K562 (cell line): ENCODE measurements around the gene HAVCR1. TPM values are rescaled to one million over a fixed set of nuclear protein-coding genes. Genes with fewer than 3 reads are reported as not detected.

Experiments
- ATAC-seq: fragments of 200-7000 bp; cut with Tn5 transposase; 3 replicates; pipeline ENCODE4 v1.9.1; 2020; ENCODE audit warnings: moderate library complexity
- BruUV-seq: library from RNA; stranded (reverse); fragments of 400-500 nt; replicated peaks from 2 replicates; lab custom pipeline; 2021; lab: Mats Ljungman, UMichigan
- CTCF ChIA-PET: fragments of 300-600 bp; formaldehyde crosslinking; extraction: SDS; loops from one replicate; lab custom pipeline; 2021; ENCODE audit warnings: low intra/inter-chr PET ratio; lab: Yijun Ruan, JAX
- POLR2A ChIA-PET: fragments of 300-600, 350-650 bp; sonication (Branson Sonifier 250); formaldehyde crosslinking; extraction: SDS; loops from one replicate; lab custom pipeline; 2021; ENCODE audit warnings: antibody characterized with exemption, inconsistent platforms; lab: Yijun Ruan, JAX
- DNase-seq, 4 experiments: peaks; one replicate each; pipeline versions ENCODE4 v3.0.0 to v3.0.0-alpha.2; 2011 to 2018; ENCODE audit warnings: low spot score in 3 of 4, mixed read lengths in 3 of 4; ENCODE audit errors: extremely low read depth in 1 of 4
- FAIRE-seq: peaks from 2 replicates; lab custom pipeline; 2011; peaks lifted over from hg19 to GRCh38; lab: Jason Lieb, UNC
- H2AFZ ChIP-seq: 2 replicates; pipeline ENCODE4 v1.6.0; 2011; ENCODE audit warnings: low read depth, low read length, control low read depth, inconsistent platforms
- H3K27ac ChIP-seq: fragments of 200-600 bp; 3 replicates; pipeline ENCODE4 v1.8.0; 2011; ENCODE audit warnings: low read depth, mild to moderate bottlenecking, control low read depth, inconsistent platforms, low read length, moderate library complexity, mixed read lengths; ENCODE audit errors: extremely low read depth
- H3K27me3 ChIP-seq, 2 experiments: fragments of 300-600 bp in 1 of 2; 2 replicates in 1 of 2; 3 replicates in 1 of 2; pipeline versions ENCODE4 v1.6.0 to v1.8.0; 2011; ENCODE audit warnings: inconsistent platforms in 2 of 2, low read length in 2 of 2, mild to moderate bottlenecking in 1 of 2, mixed read lengths in 1 of 2, moderate library complexity in 1 of 2; ENCODE audit not compliant: control insufficient read depth in 2 of 2, insufficient read depth in 2 of 2
- H3K36me3 ChIP-seq: fragments of 300-600 bp; 3 replicates; pipeline ENCODE4 v1.8.0; 2011; ENCODE audit warnings: mild to moderate bottlenecking, low read length, inconsistent platforms; ENCODE audit not compliant: control insufficient read depth, insufficient read depth
- H3K4me1 ChIP-seq, 2 experiments: fragments of 200-600 bp in 1 of 2; replicated peaks in 1 of 2; 2 replicates in 1 of 2; 3 replicates in 1 of 2; pipeline versions ENCODE4 v1.5.1 to v1.8.0; 2011; ENCODE audit warnings: inconsistent platforms in 2 of 2, low read length in 2 of 2, mild to moderate bottlenecking in 1 of 2, mixed read lengths in 1 of 2, moderate library complexity in 1 of 2; ENCODE audit not compliant: control insufficient read depth in 2 of 2, insufficient read depth in 2 of 2
- H3K4me2 ChIP-seq: 2 replicates; pipeline ENCODE4 v1.6.1; 2011; ENCODE audit warnings: low read length, control low read depth, inconsistent platforms, mixed read lengths; ENCODE audit not compliant: insufficient read depth
- H3K4me3 ChIP-seq: fragments of 200-600 bp; sonication (generic), shearing (Covaris generic); 2 replicates; pipeline ENCODE4 v1.5.1; 2016; ENCODE audit warnings: control low read depth, inconsistent platforms
- H3K79me2 ChIP-seq: fragments of 200-600 bp; 3 replicates; pipeline ENCODE4 v1.8.0; 2011; ENCODE audit warnings: low read length, inconsistent platforms; ENCODE audit not compliant: control insufficient read depth, insufficient read depth
- H3K9ac ChIP-seq, 2 experiments: 2 replicates each; pipeline versions ENCODE4 v1.6.0 to v1.6.1; 2011; ENCODE audit warnings: low read depth in 2 of 2, low read length in 2 of 2, control low read depth in 1 of 2, inconsistent platforms in 1 of 2, mild to moderate bottlenecking in 1 of 2, mixed read lengths in 1 of 2; ENCODE audit not compliant: insufficient read depth in 1 of 2
- H3K9me1 ChIP-seq: one replicate; pipeline ENCODE4 v1.6.0; 2011; ENCODE audit warnings: inconsistent platforms, mild to moderate bottlenecking, low read length, moderate library complexity; ENCODE audit not compliant: control insufficient read depth, insufficient read depth
- H3K9me3 ChIP-seq: replicated peaks from 2 replicates; pipeline ENCODE4 v1.5.1; 2011; ENCODE audit warnings: low read depth, low read length, inconsistent platforms; ENCODE audit not compliant: control insufficient read depth, insufficient read depth
- H4K20me1 ChIP-seq: replicated peaks from 2 replicates; pipeline ENCODE4 v1.6.1; 2011; ENCODE audit warnings: low read length, inconsistent platforms, mixed read lengths; ENCODE audit not compliant: control insufficient read depth, insufficient read depth
- ADNP ChIP-seq: fragments of 200-800 bp; sonication (Bioruptor generic); IDR thresholded peaks from 2 replicates; pipeline ENCODE4 v1.6.1; 2016; ENCODE audit warnings: missing genetic modification characterization, missing compliant biosample characterization
- CREB3L1 ChIP-seq: fragments of 450-650 bp; IDR thresholded peaks from 2 replicates; pipeline ENCODE4 v1.6.1; 2014; ENCODE audit warnings: low read depth, mild to moderate bottlenecking, moderate library complexity, borderline replicate concordance
- NCOA6 ChIP-seq: fragments of 450-650 bp; IDR thresholded peaks from 2 replicates; pipeline ENCODE4 v1.6.1; 2017; ENCODE audit warnings: mild to moderate bottlenecking
- RFX7 ChIP-seq: fragments of 250-450 bp; sonication (Bioruptor Pico); IDR thresholded peaks from 2 replicates; pipeline ENCODE4 v1.5.1; 2021; ENCODE audit warnings: mild to moderate bottlenecking
- in situ Hi-C: fragments of 300-500 bp; cut with MboI; formaldehyde crosslinking; loops from 4 replicates; pipeline ENCODE4 v1.15.0; 2018; ENCODE audit warnings: inconsistent platforms, mixed read lengths
- intact Hi-C: fragments of 100-400 bp; cut with micrococcal nuclease; formaldehyde crosslinking; loops from 2 replicates; pipeline ENCODE4 v1.14.2; 2022
- polyA plus RNA-seq, 8 experiments: library from polyadenylated mRNA; depleted of rRNA in 4 of 8; stranded (reverse) in 5 of 8; unstranded in 3 of 8; fragments of >200 nt; fragmentation: Nextera tagmentation in 2 of 8; fragmentation: Illumina TruSeq in 1 of 8; extraction: Ambion mirVana in 2 of 8; extraction: Trizol in 1 of 8; gene quantifications; 2 replicates each; pipeline versions ENCODE4 v1.2.1 to v1.2.3, GENCODE V29; 2011 to 2014; ENCODE audit warnings: inconsistent platforms in 1 of 8, missing spikeins in 1 of 8
- total RNA-seq, 7 experiments: library from RNA; depleted of rRNA in 6 of 7; stranded (reverse); fragments of >200 nt in 6 of 7; fragmentation: Illumina TruSeq in 2 of 7; extraction: Trizol in 2 of 7; gene quantifications; 2 replicates each; pipeline versions ENCODE4 v1.2.1 to v1.2.3, GENCODE V29; 2011 to 2021; ENCODE audit warnings: low replicate concordance in 1 of 7
- TF ChIP-seq, protein P1 (sequence below): sonication (generic); formaldehyde crosslinking; IDR thresholded peaks from 2 replicates; pipeline ENCODE4 v1.8.0; 2023; ENCODE audit warnings: mild to moderate bottlenecking, missing genetic modification reagents
- TF ChIP-seq, protein P2 (sequence below): fragments of 450-650 bp; IDR thresholded peaks from 2 replicates; pipeline ENCODE4 v1.6.1; 2016; ENCODE audit warnings: antibody characterized with exemption

The HAVCR1 gene
- total and polyA plus RNA-seq, 9 of the 15 experiments (the other 6 are each of a cell fraction or from before 2014, with no cell fraction given), result 0.04 TPM; not detected in 8

DNA sequence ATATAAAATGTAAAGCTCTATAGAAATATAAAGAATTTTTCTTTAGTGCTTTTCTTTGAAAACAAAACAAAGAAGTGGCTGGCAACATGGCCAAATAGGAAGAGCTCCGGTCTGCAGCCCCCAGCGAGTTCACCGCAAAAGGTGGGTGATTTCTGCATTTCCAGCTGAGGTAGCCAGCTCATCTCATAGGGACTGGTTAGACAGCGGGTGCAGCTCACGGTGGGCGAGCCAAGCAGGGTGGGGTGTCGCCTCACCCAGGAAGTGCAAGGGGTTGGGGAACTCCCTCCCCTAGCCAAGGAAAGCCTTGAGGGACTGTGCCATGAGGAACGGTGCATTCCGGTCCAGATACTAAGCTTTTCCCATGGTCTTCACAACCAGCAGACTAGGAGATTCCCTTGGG is 74.9 kb downstream of the HAVCR1 start (continued):
- TF ChIP-seq, protein P1, sequence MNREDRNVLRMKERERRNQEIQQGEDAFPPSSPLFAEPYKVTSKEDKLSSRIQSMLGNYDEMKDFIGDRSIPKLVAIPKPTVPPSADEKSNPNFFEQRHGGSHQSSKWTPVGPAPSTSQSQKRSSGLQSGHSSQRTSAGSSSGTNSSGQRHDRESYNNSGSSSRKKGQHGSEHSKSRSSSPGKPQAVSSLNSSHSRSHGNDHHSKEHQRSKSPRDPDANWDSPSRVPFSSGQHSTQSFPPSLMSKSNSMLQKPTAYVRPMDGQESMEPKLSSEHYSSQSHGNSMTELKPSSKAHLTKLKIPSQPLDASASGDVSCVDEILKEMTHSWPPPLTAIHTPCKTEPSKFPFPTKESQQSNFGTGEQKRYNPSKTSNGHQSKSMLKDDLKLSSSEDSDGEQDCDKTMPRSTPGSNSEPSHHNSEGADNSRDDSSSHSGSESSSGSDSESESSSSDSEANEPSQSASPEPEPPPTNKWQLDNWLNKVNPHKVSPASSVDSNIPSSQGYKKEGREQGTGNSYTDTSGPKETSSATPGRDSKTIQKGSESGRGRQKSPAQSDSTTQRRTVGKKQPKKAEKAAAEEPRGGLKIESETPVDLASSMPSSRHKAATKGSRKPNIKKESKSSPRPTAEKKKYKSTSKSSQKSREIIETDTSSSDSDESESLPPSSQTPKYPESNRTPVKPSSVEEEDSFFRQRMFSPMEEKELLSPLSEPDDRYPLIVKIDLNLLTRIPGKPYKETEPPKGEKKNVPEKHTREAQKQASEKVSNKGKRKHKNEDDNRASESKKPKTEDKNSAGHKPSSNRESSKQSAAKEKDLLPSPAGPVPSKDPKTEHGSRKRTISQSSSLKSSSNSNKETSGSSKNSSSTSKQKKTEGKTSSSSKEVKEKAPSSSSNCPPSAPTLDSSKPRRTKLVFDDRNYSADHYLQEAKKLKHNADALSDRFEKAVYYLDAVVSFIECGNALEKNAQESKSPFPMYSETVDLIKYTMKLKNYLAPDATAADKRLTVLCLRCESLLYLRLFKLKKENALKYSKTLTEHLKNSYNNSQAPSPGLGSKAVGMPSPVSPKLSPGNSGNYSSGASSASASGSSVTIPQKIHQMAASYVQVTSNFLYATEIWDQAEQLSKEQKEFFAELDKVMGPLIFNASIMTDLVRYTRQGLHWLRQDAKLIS (CRISPR knock-in tag), result no peak
- TF ChIP-seq ADNP (tag), result no peak
- no peak for TF ChIP-seq CREB3L1
- no peak for TF ChIP-seq NCOA6
- no peak for TF ChIP-seq RFX7

- FAIRE-seq (no peak), ATAC-seq (no peak), DNase-seq (no peak)
- Histone ChIP-seq H3K27ac (no peak overlapping the region), H3K9me3 (no peaks in the 10 kb centered on the region), H3K4me2 (no peak overlapping the region), H3K4me1 (no peaks in the 10 kb centered on the region), H3K79me2 (no peaks in the 10 kb centered on the region), H3K27me3 (no peaks in the 10 kb centered on the region), H3K9me1 (no peaks in the 10 kb centered on the region), H4K20me1 (no peaks in the 10 kb centered on the region), H3K4me3 (no peak overlapping the region), H3K36me3 (no peaks in the 10 kb centered on the region), H3K9ac (no peak overlapping the region), H2AFZ (no peak overlapping the region)
- POLR2A ChIA-PET, result no interaction called here
- CTCF ChIA-PET, result no interaction called here
- intact Hi-C loops, result no loop called here
- BruUV-seq, result no TSS peak
- TF ChIP-seq, protein P2, sequence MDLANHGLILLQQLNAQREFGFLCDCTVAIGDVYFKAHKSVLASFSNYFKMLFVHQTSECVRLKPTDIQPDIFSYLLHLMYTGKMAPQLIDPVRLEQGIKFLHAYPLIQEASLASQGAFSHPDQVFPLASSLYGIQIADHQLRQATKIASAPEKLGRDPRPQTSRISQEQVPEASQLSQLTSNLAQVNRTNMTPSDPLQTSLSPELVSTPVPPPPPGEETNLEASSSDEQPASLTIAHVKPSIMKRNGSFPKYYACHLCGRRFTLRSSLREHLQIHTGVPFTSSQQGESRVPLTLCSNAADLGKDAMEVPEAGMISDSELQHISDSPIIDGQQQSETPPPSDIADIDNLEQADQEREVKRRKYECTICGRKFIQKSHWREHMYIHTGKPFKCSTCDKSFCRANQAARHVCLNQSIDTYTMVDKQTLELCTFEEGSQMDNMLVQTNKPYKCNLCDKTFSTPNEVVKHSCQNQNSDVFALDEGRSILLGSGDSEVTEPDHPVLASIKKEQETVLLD, result no peak
- in situ Hi-C loops, result no loop called here
Observed at GRCh38 chr5:156981481-156981880, 77.4 kb downstream of the HAVCR1 start.
